HG03066 (cell line): ENCODE measurements around the gene TPRX2.
"Not testable (repeated sequence)": the region's sequence is repeated elsewhere in the genome, so short reads cannot be mapped to it uniquely, and the experiment has no call there.

ENCODE experiments used
- ATAC-seq: cut with Tn5 transposase; IDR thresholded peaks from one replicate; pipeline ENCODE4 v1.9.1; 2021; ENCODE audit warnings: low read depth; ENCODE audit not compliant: unreplicated experiment

TPRX2 gene

DNA sequence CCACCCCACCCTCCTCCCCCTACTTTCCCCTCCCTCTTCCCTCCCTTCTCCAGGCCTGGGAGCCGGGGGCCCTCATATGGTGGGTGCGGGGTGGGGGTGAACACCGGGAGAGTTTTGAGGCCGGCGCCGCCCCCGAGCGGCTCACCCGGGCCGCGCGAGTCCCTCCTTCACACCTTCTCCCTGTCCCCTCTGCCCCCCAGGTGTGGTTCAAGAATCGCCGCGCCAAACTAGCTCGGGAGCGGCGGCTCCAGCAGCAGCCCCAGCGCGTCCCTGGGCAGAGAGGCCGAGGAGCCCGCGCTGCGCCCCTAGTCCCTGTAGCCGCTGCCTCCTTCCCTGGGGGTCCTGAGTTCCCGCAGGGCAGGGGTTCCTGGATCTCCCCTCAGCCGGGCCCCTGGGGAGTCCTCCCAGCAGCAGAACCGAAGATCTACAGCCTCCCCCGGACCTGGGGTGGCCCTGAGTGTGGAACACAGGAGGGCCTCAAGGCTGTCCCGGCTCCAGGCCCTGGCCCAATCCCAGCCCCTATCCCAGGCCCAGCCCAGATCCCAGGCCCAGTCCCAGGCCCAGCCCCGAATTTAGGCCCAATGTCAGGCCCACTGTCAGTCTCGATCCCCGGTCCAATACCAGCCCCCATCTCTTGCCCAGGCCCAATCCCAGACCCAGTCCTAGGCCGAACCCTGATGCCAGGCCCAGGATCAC lies 1.7 kb downstream of the TPRX2 start:
- ATAC-seq = no peak

DNA sequence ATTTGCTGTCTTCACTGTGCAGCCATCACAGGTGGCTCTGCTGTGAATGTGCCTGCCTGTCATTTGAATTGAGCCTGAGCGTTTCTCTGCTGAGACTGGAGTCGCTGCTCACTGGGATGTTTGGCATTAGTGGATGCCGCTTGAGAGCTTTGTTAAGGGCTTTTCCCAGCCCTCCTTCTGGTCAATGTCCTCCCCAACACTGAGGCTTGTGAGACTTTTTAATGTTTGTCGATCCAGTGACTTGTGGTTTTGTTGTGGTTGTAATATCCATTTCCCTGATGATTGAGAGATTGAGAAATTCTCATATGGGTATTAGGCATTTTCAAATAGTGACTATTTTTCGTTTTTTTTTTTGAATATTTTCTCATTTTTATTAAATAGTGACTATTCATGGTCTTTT lies 2.6 kb downstream of the TPRX2 start:
- ATAC-seq = no peak

DNA sequence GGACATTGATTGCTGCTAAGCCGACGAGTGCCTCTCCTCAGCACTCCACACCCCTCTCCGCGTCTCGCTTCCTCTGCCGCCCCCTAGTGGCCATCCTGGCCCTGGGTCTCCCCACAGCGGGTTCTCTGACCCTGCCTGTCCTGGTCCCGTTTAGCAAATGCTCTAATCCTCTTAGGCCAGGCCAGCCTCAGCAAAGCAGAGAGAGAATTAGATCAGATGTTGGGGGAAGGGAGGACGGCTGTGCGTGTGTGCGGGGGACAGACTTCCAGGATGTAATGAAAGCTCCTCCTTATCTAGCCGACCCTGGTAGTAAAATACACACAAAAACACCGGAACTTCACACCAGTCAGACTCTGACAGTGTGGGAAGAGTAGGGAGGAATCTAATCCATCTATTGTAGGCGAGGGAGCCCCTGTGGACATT lies 4.5 kb downstream of the TPRX2 start:
- ATAC-seq = no peak

- ATAC-seq = no peak
Observed at GRCh38 chr19:47865166-47865565, 6.1 kb downstream of the TPRX2 start.

DNA sequence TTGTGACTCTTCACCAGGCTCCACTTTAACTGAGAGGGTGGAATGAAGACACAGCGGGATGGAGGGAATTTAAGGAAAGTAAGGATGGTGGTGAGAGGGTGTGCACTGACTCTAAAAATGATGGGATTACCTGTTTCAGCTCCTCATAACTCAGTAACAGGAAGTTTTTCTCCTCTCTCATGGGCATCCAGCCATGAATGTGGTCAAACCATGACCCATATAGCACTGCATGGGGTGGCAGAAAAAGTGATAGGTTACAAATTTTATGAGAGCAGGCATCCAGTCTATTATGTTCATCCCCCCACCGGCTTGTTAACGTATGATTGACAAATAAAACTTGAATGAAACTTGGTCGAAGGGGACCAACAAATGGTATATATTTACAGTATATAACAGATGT lies 19.9 kb downstream of the TPRX2 start:
- no peak for ATAC-seq

- not testable (repeated sequence) for ATAC-seq
Observed at GRCh38 chr19:47879385-47879784, 20.4 kb downstream of the TPRX2 start.

GRCh38 chr19:47881757-47882156 lies 22.7 kb downstream of the TPRX2 start:
- ATAC-seq = no peak

GRCh38 chr19:47882890-47883289 lies 23.9 kb downstream of the TPRX2 start:
- no peak for ATAC-seq

DNA sequence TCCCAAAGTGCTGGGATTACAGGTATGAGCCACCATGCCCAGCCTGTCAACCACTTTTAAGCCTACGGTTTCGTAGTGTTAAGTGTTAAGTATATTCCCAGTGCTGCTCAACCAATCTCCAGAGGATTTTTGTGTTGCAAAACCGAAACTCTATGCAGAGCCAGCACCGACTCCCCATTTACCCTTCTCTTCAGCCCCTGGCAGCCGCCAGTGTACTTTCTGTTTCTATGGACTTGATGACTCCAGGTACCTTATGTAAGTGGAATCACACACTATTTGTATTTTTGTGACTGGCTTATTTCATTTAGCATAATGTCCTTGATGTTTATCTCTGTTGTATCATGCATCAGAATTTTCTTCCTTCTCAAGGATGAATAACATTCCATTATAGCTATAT lies 26.0 kb downstream of the TPRX2 start:
- ATAC-seq = no peak

DNA sequence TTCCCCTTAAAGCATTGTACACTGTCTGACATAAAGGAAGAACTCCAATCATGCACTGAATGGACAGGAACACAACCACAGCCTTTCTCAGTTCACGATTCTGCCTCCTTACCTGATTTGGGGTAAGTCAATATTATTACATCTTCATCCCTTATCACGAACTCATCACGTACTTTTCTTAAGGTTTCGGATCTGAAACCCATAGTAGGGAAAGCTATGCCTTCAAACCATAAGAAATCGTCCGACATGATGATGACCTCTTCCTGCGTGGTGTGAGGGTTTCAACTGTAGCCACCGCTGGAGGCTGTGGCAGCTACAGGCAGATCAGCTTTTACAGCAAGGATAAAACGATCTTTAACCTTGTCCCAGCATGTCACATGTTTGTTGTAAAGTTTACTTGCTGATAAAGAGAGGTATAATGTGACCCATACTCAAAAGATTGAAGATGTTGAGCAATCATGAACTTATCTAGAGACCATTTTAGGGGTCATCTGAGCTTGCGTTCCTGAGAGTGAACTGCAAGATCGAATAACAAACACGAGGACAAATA lies 27.1 kb downstream of the TPRX2 start, which contains the start of gene SULT2A1:
SULT2A1 (minus strand) TSS at position 306 of the 550 bp plus-strand sequence; CDS start at position 248, 58 bp downstream.
- no peak for ATAC-seq

DNA sequence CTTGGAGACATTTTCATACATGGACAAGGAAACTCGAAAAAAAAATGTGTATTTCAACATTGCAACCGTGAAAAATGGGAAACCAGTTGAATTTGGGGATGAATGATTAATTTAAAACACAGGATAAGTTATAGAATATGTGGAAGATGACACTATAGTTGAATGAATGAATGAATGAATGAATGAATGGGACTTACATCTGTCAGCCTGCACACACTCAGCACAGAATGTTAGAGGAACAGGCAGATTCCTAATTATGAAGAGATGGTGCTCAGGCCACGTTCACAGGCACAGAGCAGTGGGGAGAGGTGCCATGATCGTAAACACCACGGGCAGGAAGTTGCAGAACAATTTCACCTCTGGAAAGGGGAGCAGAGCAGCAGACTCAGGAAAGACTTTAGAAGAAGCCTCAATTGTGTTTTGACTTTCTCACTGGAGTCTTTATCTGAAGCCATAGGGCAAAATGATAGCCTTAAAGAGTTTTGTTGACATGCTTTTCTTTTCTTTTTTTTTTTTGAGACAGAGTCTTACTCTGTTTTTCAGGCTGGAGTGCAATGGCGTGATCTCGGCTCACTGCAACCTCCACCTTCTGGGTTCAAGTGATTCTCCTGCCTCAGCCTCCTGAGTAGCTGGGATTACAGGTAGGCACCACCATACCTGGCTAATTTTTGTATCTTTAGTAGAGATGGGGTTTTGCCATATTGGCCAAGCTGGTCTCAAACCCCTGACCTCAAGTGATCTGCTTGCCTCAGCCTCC lies 32.0 kb downstream of the TPRX2 start:
- no peak for ATAC-seq

- ATAC-seq = no peak
Observed at GRCh38 chr19:47891622-47891922, 32.5 kb downstream of the TPRX2 start.

DNA sequence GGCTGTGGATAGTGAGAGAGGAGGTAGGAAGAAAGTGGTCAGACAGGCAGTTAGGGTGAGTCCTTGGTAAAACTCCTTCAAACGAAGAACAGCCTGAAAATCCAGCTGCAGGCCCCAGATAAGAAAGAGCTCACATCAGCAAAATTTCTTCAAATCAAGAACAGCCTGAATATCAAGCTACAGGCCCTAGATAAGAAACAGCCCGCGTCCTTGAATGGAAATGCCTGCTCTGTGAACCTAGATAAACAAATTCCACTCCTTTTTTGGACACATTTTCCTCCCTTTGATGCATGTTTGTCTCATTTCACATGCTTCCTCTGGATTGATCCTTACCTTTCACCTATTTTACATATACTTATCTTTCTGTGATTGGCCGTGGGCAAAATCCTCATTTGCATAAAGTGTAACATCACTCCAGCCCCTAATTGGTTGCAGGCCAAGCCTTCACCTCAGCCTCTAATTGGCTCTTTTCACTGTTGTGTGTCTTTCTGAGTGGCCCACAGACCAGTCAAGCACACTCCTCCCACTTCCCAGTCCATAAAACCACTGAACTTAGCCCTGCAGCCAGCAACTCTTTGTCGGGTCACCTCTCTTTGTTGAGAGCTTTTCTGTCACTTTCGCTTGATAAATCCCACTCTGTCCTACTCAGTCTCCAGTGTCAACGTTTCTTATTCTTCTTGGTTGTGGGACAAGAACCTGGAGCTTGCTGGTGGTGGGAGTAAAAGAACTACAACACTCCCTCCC lies 33.1 kb downstream of the TPRX2 start:
- ATAC-seq = no peak

DNA sequence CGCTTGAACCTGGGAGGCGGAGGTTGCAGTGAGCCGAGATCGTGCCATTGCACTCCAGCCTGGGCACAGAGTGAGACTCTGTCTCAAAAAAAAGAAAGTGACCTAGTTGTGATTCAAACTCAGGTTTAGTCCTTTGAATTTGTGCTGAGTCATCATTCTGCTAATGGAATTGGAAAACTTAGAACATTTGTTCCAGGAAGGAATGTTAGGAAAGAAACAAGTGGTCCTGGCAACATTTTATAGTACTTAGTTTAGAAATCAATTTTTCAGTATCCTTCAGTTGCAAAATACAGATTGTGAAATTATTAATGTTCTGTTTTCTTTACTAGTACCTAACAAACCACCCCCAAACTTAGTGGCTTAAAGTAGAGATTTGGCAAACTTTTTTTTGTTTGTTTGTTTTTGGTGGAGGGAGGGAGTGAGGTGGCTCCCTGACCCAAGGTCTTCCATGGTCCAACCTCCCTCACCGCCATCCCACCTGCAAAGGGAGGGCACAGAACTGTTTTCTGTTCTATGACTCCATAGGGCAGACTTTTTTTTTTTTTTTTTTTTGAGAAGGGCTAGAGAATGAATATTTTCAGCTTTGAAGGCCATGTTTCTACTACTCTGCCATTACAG lies 36.2 kb downstream of the TPRX2 start:
- ATAC-seq = no peak

DNA sequence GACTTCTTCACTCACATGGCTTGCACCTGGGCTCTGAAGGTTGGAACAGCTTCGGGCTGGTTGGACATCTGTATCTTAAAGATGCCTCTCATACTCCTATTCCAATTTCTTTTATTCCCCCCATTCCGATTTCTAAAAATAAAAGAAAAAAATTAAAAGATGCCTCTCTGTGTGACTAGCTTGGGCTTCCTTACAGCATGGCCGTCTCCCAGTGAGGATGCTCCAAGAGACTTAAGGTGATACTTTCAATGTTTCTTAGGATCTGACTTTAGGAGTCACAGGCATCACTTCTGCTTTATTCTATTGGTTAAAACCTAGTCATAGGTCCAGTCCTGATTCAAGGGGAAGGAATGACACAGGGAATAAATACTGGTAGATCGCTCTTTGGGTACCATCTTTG lies 37.0 kb downstream of the TPRX2 start:
- ATAC-seq = no peak

GRCh38 chr19:47896773-47897172 lies 37.7 kb downstream of the TPRX2 start:
- ATAC-seq = no peak

- ATAC-seq = no peak
Observed at GRCh38 chr19:47897861-47898260, 38.8 kb downstream of the TPRX2 start.

GRCh38 chr19:47899335-47899734 lies 40.3 kb downstream of the TPRX2 start:
- no peak for ATAC-seq

GRCh38 chr19:47901370-47901769 lies 42.3 kb downstream of the TPRX2 start:
- ATAC-seq = no peak

- not testable (repeated sequence) for ATAC-seq
Observed at GRCh38 chr19:47909350-47909749, 50.3 kb downstream of the TPRX2 start.

GRCh38 chr19:47910191-47910590 lies 51.2 kb downstream of the TPRX2 start:
- ATAC-seq = not testable (repeated sequence)
